SK-N-SH (cell line): ENCODE measurements around the gene MRPL58. TPM values are rescaled to one million over a fixed set of nuclear protein-coding genes. Genes with fewer than 3 reads are reported as not detected.

Experiments used
- CTCF ChIA-PET: fragments of 300-600, 350-600 bp; formaldehyde crosslinking; extraction: SDS; loops from one replicate; lab custom pipeline; 2021; lab: Yijun Ruan, JAX
- POLR2A ChIA-PET: fragments of 350-600 bp; sonication (Branson Sonifier 250); formaldehyde crosslinking; extraction: SDS; loops from one replicate; lab custom pipeline; 2020; ENCODE audit warnings: antibody characterized with exemption, inconsistent platforms; lab: Yijun Ruan, JAX
- DNase-seq: peaks from one replicate; pipeline ENCODE4 v3.0.0; 2012
- H2AFZ ChIP-seq: fragments of 200-600 bp; sonication (generic); 2 replicates; pipeline ENCODE4 v1.8.1; 2016; ENCODE audit warnings: antibody characterized with exemption, mild to moderate bottlenecking, low read depth
- H3F3A ChIP-seq: fragments of 200-600 bp; sonication (generic); replicated peaks from 2 replicates; pipeline ENCODE3; 2016; ENCODE audit warnings: antibody characterized with exemption, mild to moderate bottlenecking; ENCODE audit not compliant: insufficient read depth
- H3K27ac ChIP-seq, 2 experiments: fragments of 200-500 bp in 1 of 2; fragments of 200-600 bp in 1 of 2; sonication (Bioruptor generic) in 1 of 2; sonication (generic), shearing (Covaris generic) in 1 of 2; 2 replicates each; pipeline versions ENCODE4 v1.5.1 to v1.6.1; 2014 to 2016; ENCODE audit warnings: low read depth in 2 of 2, inconsistent platforms in 1 of 2, low read length in 1 of 2, mild to moderate bottlenecking in 1 of 2, mixed read lengths in 1 of 2
- H3K27me3 ChIP-seq: fragments of 200-600 bp; sonication (generic), shearing (Covaris generic); 2 replicates; pipeline ENCODE4 v1.6.1; 2016; ENCODE audit warnings: mixed run types; ENCODE audit not compliant: insufficient read depth
- H3K36me3 ChIP-seq, 2 experiments: fragments of 200-500 bp in 1 of 2; fragments of 200-600 bp in 1 of 2; sonication (Bioruptor generic) in 1 of 2; sonication (generic) in 1 of 2; replicated peaks in 1 of 2; 2 replicates each; pipeline versions ENCODE3 to v1.5.1; 2014 to 2016; ENCODE audit warnings: low read length in 1 of 2, mild to moderate bottlenecking in 1 of 2; ENCODE audit not compliant: insufficient read depth in 2 of 2, control insufficient read depth in 1 of 2
- H3K4me1 ChIP-seq, 2 experiments: fragments of 200-500 bp in 1 of 2; fragments of 200-600 bp in 1 of 2; sonication (Bioruptor generic) in 1 of 2; sonication (generic), shearing (Covaris generic) in 1 of 2; 2 replicates each; pipeline versions ENCODE4 v1.5.1 to v1.6.1; 2014 to 2016; ENCODE audit warnings: low read depth in 1 of 2, low read length in 1 of 2, mixed run types in 1 of 2; ENCODE audit not compliant: insufficient read depth in 2 of 2, control insufficient read depth in 1 of 2
- H3K4me2 ChIP-seq: fragments of 200-600 bp; sonication (generic), shearing (Covaris generic); 2 replicates; pipeline ENCODE4 v1.6.1; 2017; ENCODE audit warnings: mixed run types
- H3K4me3 ChIP-seq, 2 experiments: fragments of 200-500 bp in 1 of 2; fragments of 200-600 bp in 1 of 2; sonication (Bioruptor generic) in 1 of 2; sonication (generic), shearing (Covaris generic) in 1 of 2; 2 replicates each; pipeline versions ENCODE4 v1.5.1 to v1.8.1; 2014 to 2016; ENCODE audit warnings: low read depth in 2 of 2, inconsistent platforms in 1 of 2, low read length in 1 of 2, mild to moderate bottlenecking in 1 of 2, mixed read lengths in 1 of 2, moderate library complexity in 1 of 2
- H3K79me2 ChIP-seq: fragments of 200-600 bp; sonication (generic); 2 replicates; pipeline ENCODE4 v1.8.1; 2017; ENCODE audit warnings: mild to moderate bottlenecking; ENCODE audit not compliant: insufficient read depth
- H3K9ac ChIP-seq: fragments of 200-600 bp; sonication (generic); 2 replicates; pipeline ENCODE4 v1.6.1; 2017; ENCODE audit warnings: mixed run types
- H3K9me2 ChIP-seq: fragments of 200-600 bp; sonication (generic); 2 replicates; pipeline ENCODE4 v1.6.1; 2017; ENCODE audit warnings: mixed run types
- H3K9me3 ChIP-seq: fragments of 200-600 bp; sonication (generic); 2 replicates; pipeline ENCODE4 v1.6.1; 2017; ENCODE audit warnings: mixed run types, mild to moderate bottlenecking, moderate library complexity
- H4K20me1 ChIP-seq: fragments of 200-600 bp; sonication (generic); 2 replicates; pipeline ENCODE4 v1.6.1; 2017; ENCODE audit warnings: mild to moderate bottlenecking, mixed run types; ENCODE audit not compliant: insufficient read depth
- CHD2 ChIP-seq: fragments of 150-350 bp; IDR thresholded peaks from 2 replicates; pipeline ENCODE4 v1.6.1; 2018; ENCODE audit warnings: low read length; ENCODE audit not compliant: partially characterized antibody
- EP300 ChIP-seq, 2 experiments: IDR thresholded peaks; 2 replicates each; pipeline versions ENCODE4 v1.4.0 to v1.6.1; 2012; ENCODE audit warnings: borderline replicate concordance in 1 of 2, low read depth in 1 of 2, low read length in 1 of 2
- FOSL2 ChIP-seq: IDR thresholded peaks from 2 replicates; pipeline ENCODE4 v1.4.0; 2012; ENCODE audit warnings: low read depth, mild to moderate bottlenecking, moderate library complexity, borderline replicate concordance
- FOXJ3 ChIP-seq: sonication (generic); formaldehyde crosslinking; IDR thresholded peaks from 2 replicates; pipeline ENCODE4 v1.5.1; 2020; ENCODE audit warnings: mild to moderate bottlenecking, missing genetic modification reagents
- MXI1 ChIP-seq: IDR thresholded peaks from 2 replicates; pipeline ENCODE4 v1.6.1; 2012; ENCODE audit warnings: mild to moderate bottlenecking, low read depth, low read length, improper control_type of control experiment
- RAD21 ChIP-seq: IDR thresholded peaks from 2 replicates; pipeline ENCODE4 v1.6.1; 2012; ENCODE audit warnings: mild to moderate bottlenecking, low read length
- RCOR1 ChIP-seq: fragments of 150-350 bp; IDR thresholded peaks from 2 replicates; pipeline ENCODE4 v1.6.1; 2017; ENCODE audit warnings: antibody characterized with exemption, low read length
- SMC3 ChIP-seq: IDR thresholded peaks from 2 replicates; pipeline ENCODE4 v1.6.1; 2012; ENCODE audit warnings: low read depth, low read length, improper control_type of control experiment
- TCF12 ChIP-seq: IDR thresholded peaks from 2 replicates; pipeline ENCODE4 v1.4.0; 2012
- ZBTB33 ChIP-seq: IDR thresholded peaks from 2 replicates; pipeline ENCODE4 v1.4.0; 2012; ENCODE audit warnings: low read depth, borderline replicate concordance
- WGBS: methylation state at CpG from one replicate; pipeline ENCODE4 v1.1.6; 2017; ENCODE audit warnings: low lambda C conversion rate; 5-methylcytosine and 5-hydroxymethylcytosine counted together
- polyA plus RNA-seq, 3 experiments: library from polyadenylated mRNA; depleted of rRNA; stranded (reverse); fragments of >200 nt; gene quantifications; 2 replicates each; pipeline ENCODE4 v1.2.3, GENCODE V29; 2012
- TF ChIP-seq, protein P1 (sequence below): fragments of 150-350 bp; IDR thresholded peaks from 2 replicates; pipeline ENCODE4 v1.6.1; 2016; ENCODE audit warnings: mild to moderate bottlenecking, low read depth, low read length

The MRPL58 gene
- polyA plus RNA-seq, 1 of the 3 experiments (the other 2 are of a cell fraction): 87.3 TPM

DNA sequence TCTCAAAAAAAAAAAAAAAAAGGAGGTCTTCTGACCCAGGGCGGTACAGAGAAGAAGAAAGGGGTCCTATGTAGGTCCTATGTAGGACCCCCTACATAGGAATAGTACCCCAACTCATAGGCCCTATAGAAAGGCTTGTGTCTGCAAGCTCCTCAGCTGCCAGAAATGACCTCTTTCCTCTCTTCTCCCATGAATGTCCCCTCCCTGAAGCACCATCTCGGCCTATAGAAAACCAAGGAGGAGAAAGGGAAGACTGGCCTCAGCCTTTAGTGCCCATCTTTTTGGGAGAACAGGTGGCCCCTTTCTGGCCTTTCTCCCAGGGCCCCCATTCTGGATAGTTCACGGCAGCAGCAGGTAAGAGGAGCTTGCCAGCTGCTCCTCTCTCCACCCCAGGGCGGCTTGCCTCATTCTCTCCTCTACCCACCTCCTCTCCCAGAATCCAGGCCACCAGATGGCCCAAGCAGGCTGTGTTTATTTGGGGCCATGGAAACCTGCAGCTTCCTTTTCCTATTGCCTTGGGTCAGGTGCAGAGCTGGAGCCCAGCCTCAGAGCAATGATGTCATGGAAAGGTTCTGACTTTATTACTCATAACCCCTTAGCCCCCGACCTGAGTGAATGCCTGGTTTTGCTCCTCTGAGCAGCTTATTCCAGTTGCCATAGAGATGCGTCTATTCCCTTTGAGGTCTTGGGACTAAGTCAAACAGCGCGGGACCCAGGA is 1.6 kb upstream of the MRPL58 start:
- Histone ChIP-seq H3K4me1 (peaks cover 17 to 26% of the 10 kb centered on the region in 2 experiments; a peak in 3 of 4 replicates), H3F3A (peaks cover 16% of the 10 kb centered on the region), H3K9me3 (no peaks in the 10 kb centered on the region)
- TF ChIP-seq RCOR1: peak; percentile 8; the same call in 1 of the 2 replicates
- no peak for TF ChIP-seq ZBTB33
- TF ChIP-seq RAD21: peak; percentile 54
- TF ChIP-seq TCF12: no peak
- TF ChIP-seq CHD2: peak; percentile 76
- peak; percentile 12 for TF ChIP-seq FOSL2
- TF ChIP-seq MXI1: peak; percentile 66; the same call in 1 of the 2 replicates
- TF ChIP-seq, protein P1, sequence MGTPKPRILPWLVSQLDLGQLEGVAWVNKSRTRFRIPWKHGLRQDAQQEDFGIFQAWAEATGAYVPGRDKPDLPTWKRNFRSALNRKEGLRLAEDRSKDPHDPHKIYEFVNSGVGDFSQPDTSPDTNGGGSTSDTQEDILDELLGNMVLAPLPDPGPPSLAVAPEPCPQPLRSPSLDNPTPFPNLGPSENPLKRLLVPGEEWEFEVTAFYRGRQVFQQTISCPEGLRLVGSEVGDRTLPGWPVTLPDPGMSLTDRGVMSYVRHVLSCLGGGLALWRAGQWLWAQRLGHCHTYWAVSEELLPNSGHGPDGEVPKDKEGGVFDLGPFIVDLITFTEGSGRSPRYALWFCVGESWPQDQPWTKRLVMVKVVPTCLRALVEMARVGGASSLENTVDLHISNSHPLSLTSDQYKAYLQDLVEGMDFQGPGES: no peak
- peak; percentile 42; the same call in 1 of the 2 replicates for TF ChIP-seq FOXJ3 (CRISPR knock-in tag)
- TF ChIP-seq EP300 (IDR thresholded peaks at IDR 0.05; ENCODE audit: borderline replicate concordance in 1 of 2, low read depth in 1 of 2, low read length in 1 of 2): peak in 1 of 2 experiments; percentile 69; a peak in 1 of 4 replicates
- peak; percentile 25; the same call in 1 of the 2 replicates for TF ChIP-seq SMC3
- TF ChIP-seq, all 33 proteins: peak for 8
- Histone ChIP-seq H4K20me1 (no peaks in the 10 kb centered on the region), H3K9ac (no peak overlapping the region), H3K79me2 (peaks cover 31% of the 10 kb centered on the region), H3K27me3 (no peaks in the 10 kb centered on the region), H3K4me3 (no peak overlapping the region), H3K4me2 (no peak overlapping the region), H3K9me2 (no peaks in the 10 kb centered on the region), H3K36me3 (no peaks in the 10 kb centered on the region), H3K27ac (peak overlapping the region; percentile 88 to 95), H2AFZ (peak overlapping the region; percentile 99; the same call in 1 of the 2 replicates)
- WGBS: 57% methylated on average over 8 of the region's 8 CpGs
- CTCF ChIA-PET: interaction anchor here (0.6 to 19.8 kb wide), 24 partner anchors 11 to 334 kb away, joined by 3 to 295 read pairs (median 5); partner anchors contain the start of genes ARMC7, CDR2L, HID1 and NT5C
- POLR2A ChIA-PET: interaction anchor here (0.5 to 6.2 kb wide), 23 partner anchors 9 to 259 kb away, joined by 3 to 197 read pairs (median 5); partner anchors contain the start of genes ARMC7, ATP5PD, CDR2L and HID1
- DNase-seq: peak; percentile 91
